HEK293 (cell line): ENCODE measurements around the gene WDR70.

Experiments used
- ATF2 ChIP-seq: fragments of 450-650 bp; formaldehyde crosslinking; IDR thresholded peaks from 2 replicates; pipeline ENCODE4 v1.5.1; 2016; ENCODE audit warnings: missing biosample characterization, missing genetic modification characterization, low read depth
- CTCF ChIP-seq: fragments of 450-650 bp; formaldehyde crosslinking; IDR thresholded peaks from 2 replicates; pipeline ENCODE4 v1.5.1; 2016; ENCODE audit warnings: missing biosample characterization, missing genetic modification characterization
- FEZF1 ChIP-seq: fragments of 450-650 bp; formaldehyde crosslinking; IDR thresholded peaks from 2 replicates; pipeline ENCODE4 v1.5.1; 2016; ENCODE audit warnings: missing biosample characterization, missing genetic modification characterization
- IKZF3 ChIP-seq: fragments of 450-650 bp; IDR thresholded peaks from 2 replicates; pipeline ENCODE4 v1.5.0; 2018; ENCODE audit warnings: missing biosample characterization, mild to moderate bottlenecking, missing genetic modification characterization, moderate library complexity
- KLF9 ChIP-seq: fragments of 450-650 bp; formaldehyde crosslinking; IDR thresholded peaks from 2 replicates; pipeline ENCODE4 v1.5.1; 2016; ENCODE audit warnings: missing biosample characterization, missing genetic modification characterization, low read depth
- MEIS1 ChIP-seq: sonication (generic); formaldehyde crosslinking; IDR thresholded peaks from 2 replicates; pipeline ENCODE4 v1.8.1; 2022; ENCODE audit warnings: missing genetic modification reagents, mild to moderate bottlenecking, borderline replicate concordance
- SETDB1 ChIP-seq: IDR thresholded peaks from one replicate; pipeline ENCODE4 v1.6.1; 2017; ENCODE audit warnings: mild to moderate bottlenecking, low read length, moderate library complexity, mixed read lengths; ENCODE audit not compliant: insufficient read length
- SP7 ChIP-seq: fragments of 450-650 bp; formaldehyde crosslinking; IDR thresholded peaks from 2 replicates; pipeline ENCODE4 v1.5.1; 2016; ENCODE audit warnings: missing biosample characterization, missing genetic modification characterization
- ZBTB49 ChIP-seq: fragments of 450-650 bp; formaldehyde crosslinking; IDR thresholded peaks from 2 replicates; pipeline ENCODE4 v1.5.1; 2016; ENCODE audit warnings: missing biosample characterization, missing genetic modification characterization, low read depth
- ZNF112 ChIP-seq: fragments of 450-650 bp; formaldehyde crosslinking; IDR thresholded peaks from 2 replicates; pipeline ENCODE4 v1.5.0; 2017; ENCODE audit warnings: missing biosample characterization, missing genetic modification characterization
- ZNF202 ChIP-seq: fragments of 450-650 bp; formaldehyde crosslinking; IDR thresholded peaks from 2 replicates; pipeline ENCODE4 v1.5.1; 2016; ENCODE audit warnings: missing biosample characterization, missing genetic modification characterization, borderline replicate concordance
- ZNF416 ChIP-seq: fragments of 450-650 bp; formaldehyde crosslinking; IDR thresholded peaks from 2 replicates; pipeline ENCODE4 v1.5.1; 2016; ENCODE audit warnings: missing biosample characterization, missing genetic modification characterization
- ZNF558 ChIP-seq: fragments of 450-650 bp; formaldehyde crosslinking; IDR thresholded peaks from 2 replicates; pipeline ENCODE4 v1.5.1; 2016; ENCODE audit warnings: missing biosample characterization, missing genetic modification characterization

GRCh38 chr5:37375091-37375490 is 4.0 kb upstream of the WDR70 start:
- TF ChIP-seq CTCF (tag by site-specific recombination) (no peak), ZBTB49 (no peak), SP7 (tag by site-specific recombination) (no peak), MEIS1 (CRISPR knock-in tag) (no peak), ZNF416 (tag by site-specific recombination) (no peak), ZNF112 (tag by site-specific recombination) (no peak), FEZF1 (no peak), KLF9 (tag by site-specific recombination) (no peak), ATF2 (tag by site-specific recombination) (no peak), ZNF558 (tag by site-specific recombination) (no peak), SETDB1 (no peak), IKZF3 (tag by site-specific recombination) (no peak), ZNF202 (no peak)
